ENCODE measurements around the gene FBP1.

The FBP1 gene

GRCh38 chr9:94675008-94675881 is 35.9 kb upstream of the FBP1 start:
- Histone ChIP-seq H3K27me3 (ENCODE audit: insufficient read depth, poor library complexity, severe bottlenecking) (no peaks in the 10 kb centered on the region), H3K4me1 (ENCODE audit: insufficient read depth, poor library complexity, severe bottlenecking) (peaks cover 19% of the 10 kb centered on the region), H3K9me3 (ENCODE audit: severe bottlenecking) (no peaks in the 10 kb centered on the region), H3K27ac (ENCODE audit: poor library complexity, severe bottlenecking) (no peak overlapping the region), H3K36me3 (ENCODE audit: low read depth) (no peaks in the 10 kb centered on the region), H3K4me3 (ENCODE audit: severe bottlenecking) (no peak overlapping the region)
- no peak for DNase-seq (ENCODE audit: low spot score)
- TF ChIP-seq CTCF (IDR thresholded peaks at IDR 0.05; ENCODE audit: poor library complexity, severe bottlenecking) = no peak
- ATAC-seq (ENCODE audit: low read depth) = no peak

GRCh38 chr9:94672811-94673487 is 33.6 kb upstream of the FBP1 start:
- peak overlapping the region; percentile 74 for H3K27ac ChIP-seq (ENCODE audit: poor library complexity, severe bottlenecking)
- peaks cover 19% of the 10 kb centered on the region for H3K4me1 ChIP-seq (ENCODE audit: insufficient read depth, poor library complexity, severe bottlenecking)
- H3K36me3 ChIP-seq (ENCODE audit: low read depth) = no peaks in the 10 kb centered on the region
- no peak overlapping the region for H3K4me3 ChIP-seq (ENCODE audit: severe bottlenecking)
- no peak for DNase-seq (ENCODE audit: low spot score)
- no peaks in the 10 kb centered on the region for H3K27me3 ChIP-seq (ENCODE audit: insufficient read depth, poor library complexity, severe bottlenecking)
- ATAC-seq (ENCODE audit: low read depth) = peak; percentile 92
- no peak for TF ChIP-seq CTCF (IDR thresholded peaks at IDR 0.05; ENCODE audit: poor library complexity, severe bottlenecking)
- H3K9me3 ChIP-seq (ENCODE audit: severe bottlenecking) = no peaks in the 10 kb centered on the region

- no peaks in the 10 kb centered on the region for H3K27me3 ChIP-seq (ENCODE audit: insufficient read depth, poor library complexity, severe bottlenecking)
- H3K4me3 ChIP-seq (ENCODE audit: severe bottlenecking) = no peak overlapping the region
- DNase-seq (ENCODE audit: low spot score) (no peak), ATAC-seq (ENCODE audit: low read depth) (peak; percentile 82)
- H3K27ac ChIP-seq (ENCODE audit: poor library complexity, severe bottlenecking) = no peak overlapping the region
- peaks cover 14% of the 10 kb centered on the region for H3K4me1 ChIP-seq (ENCODE audit: insufficient read depth, poor library complexity, severe bottlenecking)
- TF ChIP-seq CTCF (IDR thresholded peaks at IDR 0.05; ENCODE audit: poor library complexity, severe bottlenecking) = peak; percentile 95
- no peaks in the 10 kb centered on the region for H3K36me3 ChIP-seq (ENCODE audit: low read depth)
- H3K9me3 ChIP-seq (ENCODE audit: severe bottlenecking) = no peaks in the 10 kb centered on the region
These were observed 29.8 kb upstream of the FBP1 start for GRCh38 chr9:94668928-94669729.

- no peaks in the 10 kb centered on the region for H3K36me3 ChIP-seq (ENCODE audit: low read depth)
- no peak for TF ChIP-seq CTCF (IDR thresholded peaks at IDR 0.05; ENCODE audit: poor library complexity, severe bottlenecking)
- H3K4me1 ChIP-seq (ENCODE audit: insufficient read depth, poor library complexity, severe bottlenecking) = peaks cover 11% of the 10 kb centered on the region
- H3K27ac ChIP-seq (ENCODE audit: poor library complexity, severe bottlenecking) = no peak overlapping the region
- ATAC-seq (ENCODE audit: low read depth) = no peak
- H3K9me3 ChIP-seq (ENCODE audit: severe bottlenecking) = no peaks in the 10 kb centered on the region
- DNase-seq (ENCODE audit: low spot score) = no peak
- H3K27me3 ChIP-seq (ENCODE audit: insufficient read depth, poor library complexity, severe bottlenecking) = no peaks in the 10 kb centered on the region
- no peak overlapping the region for H3K4me3 ChIP-seq (ENCODE audit: severe bottlenecking)
These were observed 29.2 kb upstream of the FBP1 start for GRCh38 chr9:94668418-94668927.
